ENCODE data around the gene QRICH2. TPM values are rescaled to one million over a fixed set of nuclear protein-coding genes. Genes with fewer than 3 reads are reported as not detected.
"Not testable (repeated sequence)": the region's sequence is repeated elsewhere in the genome, so short reads cannot be mapped to it uniquely, and the experiment has no call there.

The QRICH2 gene
- total RNA-seq, 1 donor from 2014 or later: 11.7 TPM

DNA sequence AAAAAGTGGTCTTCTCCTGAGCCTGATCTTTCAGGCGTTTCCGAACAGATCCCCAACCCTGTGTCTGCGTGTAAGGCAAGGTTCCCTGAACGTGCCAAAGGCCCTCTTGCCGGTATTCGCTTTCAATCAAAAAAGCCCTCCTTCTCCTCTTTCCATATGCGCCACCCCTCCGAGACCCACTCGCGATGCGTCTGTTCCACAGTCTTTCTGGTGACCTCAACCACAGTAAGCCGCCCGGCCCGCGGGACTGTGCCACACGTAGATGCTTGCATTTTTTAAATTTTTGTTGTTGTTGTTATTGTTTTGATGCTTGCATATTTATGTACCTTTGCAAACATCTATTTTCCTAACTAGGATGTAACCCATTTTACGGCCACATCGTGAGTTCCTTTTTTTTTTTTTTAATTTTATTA is 46.2 kb upstream of the QRICH2 start:
- TF ChIP-seq CTCF (conservative IDR thresholded peaks at IDR 0.05): peak; percentile 8
- H3K4me1 Mint-ChIP-seq (ENCODE audit: unreplicated experiment): peaks cover 18% of the 10 kb centered on the region
- peaks cover 2% of the 10 kb centered on the region for H3K27me3 Mint-ChIP-seq
- peak overlapping the region; percentile 96 for H3K27ac Mint-ChIP-seq
- no peaks in the 10 kb centered on the region for H3K36me3 Mint-ChIP-seq
- no peak for DNase-seq (ENCODE audit: extremely low spot score, unreplicated experiment)
- H3K9me3 Mint-ChIP-seq: no peaks in the 10 kb centered on the region
- peak overlapping the region; percentile 94 for H3K4me3 Mint-ChIP-seq

DNA sequence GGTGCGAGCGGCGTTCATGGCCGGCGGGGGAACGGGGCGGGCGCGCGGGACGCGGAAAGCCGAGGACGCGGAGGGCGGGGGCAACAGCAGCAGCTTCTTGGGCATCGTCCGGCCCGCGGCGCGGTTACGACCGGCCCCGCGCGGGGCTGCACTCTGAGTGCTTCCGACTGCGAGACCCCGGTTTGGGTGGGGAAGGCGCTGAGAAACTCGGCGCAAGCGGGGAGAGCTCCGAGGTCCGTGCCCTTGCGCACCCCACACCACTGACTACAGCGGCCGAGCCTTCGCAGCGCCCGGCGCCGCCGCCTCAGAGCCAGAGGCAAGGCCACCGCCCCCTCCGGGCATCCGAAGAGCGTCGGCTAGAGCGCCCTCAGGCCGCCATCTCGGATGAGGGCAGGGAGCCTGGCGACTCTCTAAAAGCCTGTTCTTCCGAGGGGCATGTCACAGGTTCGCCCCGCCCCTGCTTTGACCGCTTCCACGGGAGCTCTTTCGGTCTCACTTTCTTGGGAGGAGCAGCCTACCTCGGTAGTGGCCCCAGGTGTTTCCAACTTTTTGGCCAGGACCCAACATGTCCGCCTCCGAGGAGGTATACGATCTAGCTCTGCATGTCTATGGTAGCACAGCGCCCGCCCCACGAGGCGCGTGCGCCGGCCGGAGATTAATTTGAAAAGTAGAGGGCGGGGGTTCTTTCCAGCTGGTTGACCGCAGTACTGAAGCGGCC is 45.7 kb upstream of the QRICH2 start, which contains the start of gene PRPSAP1:
Gene PRPSAP1 (minus strand): TSS at position 318 of the 718 bp plus-strand sequence. CDS start 213 bp downstream, at position 105.
- TF ChIP-seq CTCF (conservative IDR thresholded peaks at IDR 0.05): peak; percentile 40
- Mint-ChIP-seq H3K9me3 (no peaks in the 10 kb centered on the region), H3K27ac (peak within 1 kb of the TSS; percentile 96), H3K4me1 (ENCODE audit: unreplicated experiment) (peaks cover 18% of the 10 kb centered on the region), H3K27me3 (peaks cover 2% of the 10 kb centered on the region), H3K36me3 (no peaks in the 10 kb centered on the region), H3K4me3 (peak within 1 kb of the TSS; percentile 94)
- DNase-seq (ENCODE audit: extremely low spot score, unreplicated experiment): peak; percentile 89

DNA sequence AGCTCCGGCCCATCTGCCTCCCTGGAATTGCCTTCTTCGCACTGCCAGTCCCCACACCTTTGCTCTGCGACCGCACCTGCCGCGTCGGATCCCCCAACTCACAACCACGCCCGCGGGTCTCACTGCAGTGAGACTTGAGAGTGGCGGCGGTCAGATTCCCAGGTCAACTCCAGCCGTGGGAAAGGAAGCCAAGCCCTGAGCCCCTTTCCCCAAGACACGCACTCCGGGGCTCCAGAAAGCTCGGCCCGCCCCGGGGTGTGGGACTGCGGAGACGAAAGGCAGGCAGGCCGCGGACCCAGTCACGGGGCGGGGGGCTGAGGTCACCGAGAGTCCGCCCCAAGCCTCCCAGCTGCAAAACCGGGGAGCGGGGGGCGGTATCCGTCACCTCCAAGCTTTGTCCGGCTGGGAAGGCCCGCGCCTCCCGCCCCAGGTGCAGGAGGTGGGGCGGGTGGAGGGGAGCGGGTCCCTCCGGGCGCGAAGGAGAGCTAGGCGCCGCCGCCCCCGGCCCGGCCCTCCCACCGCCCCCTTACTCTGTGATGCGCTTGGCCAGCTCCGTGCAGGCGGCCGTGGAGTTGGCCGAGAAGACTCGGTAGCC is 45.0 kb upstream of the QRICH2 start:
- no peaks in the 10 kb centered on the region for H3K9me3 Mint-ChIP-seq
- no peak for TF ChIP-seq CTCF (conservative IDR thresholded peaks at IDR 0.05)
- H3K27ac Mint-ChIP-seq: peak overlapping the region; percentile 85
- no peak for DNase-seq (ENCODE audit: extremely low spot score, unreplicated experiment)
- peaks cover 2% of the 10 kb centered on the region for H3K27me3 Mint-ChIP-seq
- H3K36me3 Mint-ChIP-seq: no peaks in the 10 kb centered on the region
- peaks cover 18% of the 10 kb centered on the region for H3K4me1 Mint-ChIP-seq (ENCODE audit: unreplicated experiment)
- H3K4me3 Mint-ChIP-seq: peak overlapping the region; percentile 94

- Mint-ChIP-seq H3K4me1 (ENCODE audit: unreplicated experiment) (peaks cover 18% of the 10 kb centered on the region), H3K36me3 (peaks cover 8% of the 10 kb centered on the region), H3K9me3 (no peaks in the 10 kb centered on the region), H3K4me3 (peak overlapping the region; percentile 94), H3K27me3 (no peaks in the 10 kb centered on the region), H3K27ac (peak overlapping the region; percentile 44)
- TF ChIP-seq CTCF (conservative IDR thresholded peaks at IDR 0.05): no peak
- no peak for DNase-seq (ENCODE audit: extremely low spot score, unreplicated experiment)
Measured at GRCh38 chr17:76351526-76352071, 43.5 kb upstream of the QRICH2 start.

DNA sequence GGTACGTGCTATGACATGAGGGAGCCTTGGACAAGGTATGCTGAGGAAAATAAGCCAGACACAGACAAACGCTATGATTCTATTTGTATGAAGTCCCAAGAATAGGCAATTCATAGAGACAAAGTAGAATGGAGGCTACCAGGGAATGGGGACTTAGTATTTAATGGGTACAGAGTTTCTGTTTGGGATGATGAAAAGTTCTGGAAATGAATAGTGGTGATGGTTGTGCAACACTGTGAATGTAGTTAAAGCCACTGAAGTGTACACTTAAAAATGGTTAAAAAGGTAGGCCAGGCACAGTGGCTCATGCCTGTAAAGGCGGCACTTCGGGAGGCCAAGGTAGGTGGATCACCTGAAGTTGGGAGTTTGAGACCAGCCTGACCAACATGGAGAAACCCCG is 42.4 kb upstream of the QRICH2 start:
- Mint-ChIP-seq H3K36me3 (peaks cover 17% of the 10 kb centered on the region), H3K27ac (no peak overlapping the region), H3K4me1 (ENCODE audit: unreplicated experiment) (peaks cover 18% of the 10 kb centered on the region), H3K4me3 (peak overlapping the region; percentile 20), H3K27me3 (no peaks in the 10 kb centered on the region), H3K9me3 (no peaks in the 10 kb centered on the region)
- no peak for DNase-seq (ENCODE audit: extremely low spot score, unreplicated experiment)
- TF ChIP-seq CTCF (conservative IDR thresholded peaks at IDR 0.05): no peak

GRCh38 chr17:76346936-76347335 is 38.9 kb upstream of the QRICH2 start:
- H3K27ac Mint-ChIP-seq; H3K4me3 Mint-ChIP-seq; H3K4me1 Mint-ChIP-seq (ENCODE audit: unreplicated experiment); H3K9me3 Mint-ChIP-seq; DNase-seq (ENCODE audit: extremely low spot score, unreplicated experiment); H3K27me3 Mint-ChIP-seq: not testable (repeated sequence)
- H3K36me3 Mint-ChIP-seq: peaks cover 28% of the 10 kb centered on the region
